ENCODE results near the gene SLC16A12. TPM values are rescaled to one million over a fixed set of nuclear protein-coding genes. Genes with fewer than 3 reads are reported as not detected.
"Not testable (repeated sequence)": the region's sequence is repeated elsewhere in the genome, so short reads cannot be mapped to it uniquely, and the experiment has no call there.

The SLC16A12 gene
- total and polyA plus RNA-seq, 4 donors, result 3.2 to 31.2 (median 8.0) TPM

- not testable (repeated sequence) for H3K4me1 ChIP-seq (ENCODE audit: control insufficient read depth, insufficient read depth, low read length); H3K4me3 ChIP-seq (ENCODE audit: low read depth, low read length); H3K27ac ChIP-seq (ENCODE audit: low read depth, low read length); H3K36me3 ChIP-seq (ENCODE audit: control insufficient read depth, insufficient read depth, low read length); H3K27me3 ChIP-seq (ENCODE audit: control insufficient read depth, insufficient read depth, low read length); H3K9me3 ChIP-seq (ENCODE audit: control insufficient read depth, insufficient read depth, low read length); DNase-seq (ENCODE audit: low read depth in 4 of 6, low spot score in 6 of 6)
- WGBS (ENCODE audit: insufficient coverage), result 100% methylated on average over 2 of the region's 3 CpGs
These were observed 127.6 kb downstream of the SLC16A12 start for GRCh38 chr10:89407792-89408191.

- not testable (repeated sequence) for DNase-seq (ENCODE audit: low read depth in 4 of 6, low spot score in 6 of 6); H3K27me3 ChIP-seq (ENCODE audit: control insufficient read depth, insufficient read depth, low read length); H3K9me3 ChIP-seq (ENCODE audit: control insufficient read depth, insufficient read depth, low read length); H3K4me3 ChIP-seq (ENCODE audit: low read depth, low read length); H3K4me1 ChIP-seq (ENCODE audit: control insufficient read depth, insufficient read depth, low read length); H3K36me3 ChIP-seq (ENCODE audit: control insufficient read depth, insufficient read depth, low read length); H3K27ac ChIP-seq (ENCODE audit: low read depth, low read length)
- WGBS (ENCODE audit: insufficient coverage), result 95% methylated on average over 8 of the region's 9 CpGs
These were observed 129.2 kb downstream of the SLC16A12 start for GRCh38 chr10:89406178-89406577.

GRCh38 chr10:89404104-89405047, 131.0 kb downstream of the SLC16A12 start:
- WGBS (ENCODE audit: insufficient coverage), result 86% methylated on average over 8 of the region's 11 CpGs
- no peaks in the 10 kb centered on the region for H3K9me3 ChIP-seq (ENCODE audit: control insufficient read depth, insufficient read depth, low read length)
- H3K36me3 ChIP-seq (ENCODE audit: control insufficient read depth, insufficient read depth, low read length), result peaks cover 2% of the 10 kb centered on the region
- H3K4me3 ChIP-seq (ENCODE audit: low read depth, low read length), result no peak overlapping the region
- no peak overlapping the region for H3K27ac ChIP-seq (ENCODE audit: low read depth, low read length)
- peak in 1 of 6 donors; percentile 26 for DNase-seq (ENCODE audit: low read depth in 4 of 6, low spot score in 6 of 6)
- no peaks in the 10 kb centered on the region for H3K4me1 ChIP-seq (ENCODE audit: control insufficient read depth, insufficient read depth, low read length)
- H3K27me3 ChIP-seq (ENCODE audit: control insufficient read depth, insufficient read depth, low read length), result no peaks in the 10 kb centered on the region

GRCh38 chr10:89403043-89403442, 132.4 kb downstream of the SLC16A12 start:
- no peak overlapping the region for H3K4me3 ChIP-seq (ENCODE audit: low read depth, low read length)
- DNase-seq (ENCODE audit: low read depth in 4 of 6, low spot score in 6 of 6), result no peak
- H3K27ac ChIP-seq (ENCODE audit: low read depth, low read length), result no peak overlapping the region
- no peaks in the 10 kb centered on the region for H3K27me3 ChIP-seq (ENCODE audit: control insufficient read depth, insufficient read depth, low read length)
- WGBS (ENCODE audit: insufficient coverage), result no CpG with 5 or more reads among the region's 2 CpGs
- H3K9me3 ChIP-seq (ENCODE audit: control insufficient read depth, insufficient read depth, low read length), result no peaks in the 10 kb centered on the region
- H3K36me3 ChIP-seq (ENCODE audit: control insufficient read depth, insufficient read depth, low read length), result peaks cover 2% of the 10 kb centered on the region
- no peaks in the 10 kb centered on the region for H3K4me1 ChIP-seq (ENCODE audit: control insufficient read depth, insufficient read depth, low read length)

- Histone ChIP-seq H3K4me3 (ENCODE audit: low read depth, low read length) (no peak overlapping the region), H3K27ac (ENCODE audit: low read depth, low read length) (no peak overlapping the region), H3K27me3 (ENCODE audit: control insufficient read depth, insufficient read depth, low read length) (no peaks in the 10 kb centered on the region), H3K9me3 (ENCODE audit: control insufficient read depth, insufficient read depth, low read length) (no peaks in the 10 kb centered on the region), H3K36me3 (ENCODE audit: control insufficient read depth, insufficient read depth, low read length) (no peaks in the 10 kb centered on the region), H3K4me1 (ENCODE audit: control insufficient read depth, insufficient read depth, low read length) (no peaks in the 10 kb centered on the region)
- no peak for DNase-seq (ENCODE audit: low read depth in 4 of 6, low spot score in 6 of 6)
- WGBS (ENCODE audit: insufficient coverage), result no CpG with 5 or more reads among the region's 1 CpG
These were observed 135.4 kb downstream of the SLC16A12 start for GRCh38 chr10:89399956-89400355.

GRCh38 chr10:89398003-89398749, 137.2 kb downstream of the SLC16A12 start:
- no peaks in the 10 kb centered on the region for H3K9me3 ChIP-seq (ENCODE audit: control insufficient read depth, insufficient read depth, low read length)
- H3K4me3 ChIP-seq (ENCODE audit: low read depth, low read length), result no peak overlapping the region
- no peaks in the 10 kb centered on the region for H3K36me3 ChIP-seq (ENCODE audit: control insufficient read depth, insufficient read depth, low read length)
- no peaks in the 10 kb centered on the region for H3K27me3 ChIP-seq (ENCODE audit: control insufficient read depth, insufficient read depth, low read length)
- WGBS (ENCODE audit: insufficient coverage), result 94% methylated on average over 3 of the region's 5 CpGs
- no peaks in the 10 kb centered on the region for H3K4me1 ChIP-seq (ENCODE audit: control insufficient read depth, insufficient read depth, low read length)
- H3K27ac ChIP-seq (ENCODE audit: low read depth, low read length), result no peak overlapping the region
- DNase-seq (ENCODE audit: low read depth in 4 of 6, low spot score in 6 of 6), result no peak

GRCh38 chr10:89395141-89395540, 140.3 kb downstream of the SLC16A12 start:
- WGBS (ENCODE audit: insufficient coverage), result 100% methylated on average over 2 of the region's 2 CpGs

GRCh38 chr10:89393898-89394297, 141.5 kb downstream of the SLC16A12 start:
- Histone ChIP-seq H3K9me3 (ENCODE audit: control insufficient read depth, insufficient read depth, low read length) (no peaks in the 10 kb centered on the region), H3K27ac (ENCODE audit: low read depth, low read length) (peak overlapping the region; percentile 97), H3K27me3 (ENCODE audit: control insufficient read depth, insufficient read depth, low read length) (no peaks in the 10 kb centered on the region), H3K36me3 (ENCODE audit: control insufficient read depth, insufficient read depth, low read length) (no peaks in the 10 kb centered on the region), H3K4me1 (ENCODE audit: control insufficient read depth, insufficient read depth, low read length) (peaks cover 5% of the 10 kb centered on the region), H3K4me3 (ENCODE audit: low read depth, low read length) (no peak overlapping the region)
- DNase-seq (ENCODE audit: low read depth in 4 of 6, low spot score in 6 of 6), result no peak
- WGBS (ENCODE audit: insufficient coverage), result 80% methylated on average over 1 of the region's 3 CpGs

More at GRCh38 chr10:89395141-89395540, 140.3 kb downstream of the SLC16A12 start:
- no peak for DNase-seq (ENCODE audit: low read depth in 4 of 6, low spot score in 6 of 6)
- H3K36me3 ChIP-seq (ENCODE audit: control insufficient read depth, insufficient read depth, low read length), result no peaks in the 10 kb centered on the region
- no peaks in the 10 kb centered on the region for H3K9me3 ChIP-seq (ENCODE audit: control insufficient read depth, insufficient read depth, low read length)
- H3K27me3 ChIP-seq (ENCODE audit: control insufficient read depth, insufficient read depth, low read length), result no peaks in the 10 kb centered on the region
- H3K4me1 ChIP-seq (ENCODE audit: control insufficient read depth, insufficient read depth, low read length), result peaks cover 5% of the 10 kb centered on the region
- no peak overlapping the region for H3K27ac ChIP-seq (ENCODE audit: low read depth, low read length)
- no peak overlapping the region for H3K4me3 ChIP-seq (ENCODE audit: low read depth, low read length)

GRCh38 chr10:89392974-89393373, 142.4 kb downstream of the SLC16A12 start:
- H3K27me3 ChIP-seq (ENCODE audit: control insufficient read depth, insufficient read depth, low read length), result no peaks in the 10 kb centered on the region
- DNase-seq (ENCODE audit: low read depth in 4 of 6, low spot score in 6 of 6), result peak in 1 of 6 donors; percentile 29
- peak overlapping the region; percentile 97 for H3K27ac ChIP-seq (ENCODE audit: low read depth, low read length)
- H3K4me1 ChIP-seq (ENCODE audit: control insufficient read depth, insufficient read depth, low read length), result peaks cover 5% of the 10 kb centered on the region
- peak overlapping the region; percentile 77 for H3K4me3 ChIP-seq (ENCODE audit: low read depth, low read length)
- H3K36me3 ChIP-seq (ENCODE audit: control insufficient read depth, insufficient read depth, low read length), result no peaks in the 10 kb centered on the region
- H3K9me3 ChIP-seq (ENCODE audit: control insufficient read depth, insufficient read depth, low read length), result no peaks in the 10 kb centered on the region
- WGBS (ENCODE audit: insufficient coverage), result 76% methylated on average over 2 of the region's 2 CpGs
